ENCODE data around the gene C22orf42.
"Not testable (repeated sequence)": the region's sequence is repeated elsewhere in the genome, so short reads cannot be mapped to it uniquely, and the experiment has no call there.

The C22orf42 gene

DNA sequence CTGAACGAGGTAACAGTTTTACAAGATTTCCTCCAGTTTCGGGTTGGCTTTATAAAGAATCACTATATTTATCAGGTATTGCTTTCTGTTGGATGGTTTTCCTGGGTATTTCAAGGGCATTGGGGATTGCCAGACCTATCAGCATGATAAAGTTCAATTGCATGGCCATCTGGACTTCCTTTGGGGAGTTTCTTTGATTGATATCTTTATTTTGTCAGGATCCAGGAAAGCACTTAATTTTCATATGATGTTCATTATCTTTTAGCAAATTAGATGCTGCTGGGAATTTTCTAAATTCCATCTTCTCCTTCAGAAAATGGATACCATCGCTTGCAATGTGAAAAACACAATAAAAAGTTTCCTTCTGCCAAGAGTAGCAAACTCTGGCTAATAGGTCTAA is 24.5 kb upstream of the C22orf42 start:
- DNase-seq, result no peak

GRCh38 chr22:32181043-32181442 is 21.9 kb upstream of the C22orf42 start:
- no peak for DNase-seq

GRCh38 chr22:32177221-32177765 is 18.2 kb upstream of the C22orf42 start:
- no peak for DNase-seq

GRCh38 chr22:32175683-32176644 is 16.9 kb upstream of the C22orf42 start:
- no peak for DNase-seq

- DNase-seq, result no peak
Observed at GRCh38 chr22:32175115-32175514, 16.0 kb upstream of the C22orf42 start.

DNA sequence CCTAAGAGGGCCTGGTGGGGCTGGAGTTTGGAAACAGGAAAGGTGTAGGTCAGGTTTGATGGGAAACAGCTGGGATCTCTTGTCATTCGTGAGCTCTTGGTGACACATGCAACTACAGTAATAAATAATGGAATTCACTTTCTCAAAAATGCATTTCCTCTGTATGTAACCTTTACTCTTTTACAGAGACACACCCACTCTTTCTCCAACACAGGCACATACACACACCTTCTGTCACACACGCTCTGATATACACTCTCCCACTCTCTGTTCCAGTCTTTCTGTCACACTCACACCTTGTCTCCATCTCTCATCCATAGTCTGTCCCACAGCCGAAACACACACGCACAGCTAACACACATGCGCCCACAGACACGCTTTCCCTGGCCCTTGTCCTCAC is 6.6 kb upstream of the C22orf42 start:
- no peak for DNase-seq

- DNase-seq, result no peak
Observed at GRCh38 chr22:32164075-32164860, 5.2 kb upstream of the C22orf42 start.

- DNase-seq, result not testable (repeated sequence)
Observed at GRCh38 chr22:32160411-32160810, 1.3 kb upstream of the C22orf42 start.

DNA sequence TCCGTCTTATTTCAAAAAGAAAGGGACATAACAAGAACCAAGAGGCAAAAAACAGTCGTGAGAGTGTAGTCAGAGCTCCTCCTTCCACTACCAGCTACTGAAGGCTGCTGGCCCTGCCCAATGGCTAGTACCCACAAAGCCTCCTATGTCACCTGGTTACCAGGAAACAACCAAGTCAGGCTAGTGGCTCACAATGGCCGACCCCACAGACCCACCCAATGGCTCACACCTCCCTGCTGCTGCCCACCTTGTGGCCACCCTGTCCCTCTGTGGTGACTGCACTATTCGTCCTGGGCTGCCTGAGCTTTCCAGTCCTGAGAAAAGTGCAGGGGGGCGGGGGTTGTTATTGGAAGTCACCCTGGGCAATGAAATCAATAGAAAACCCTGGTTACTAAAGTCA is 1.5 kb downstream of the C22orf42 start:
- DNase-seq, result not testable (repeated sequence)

GRCh38 chr22:32154727-32155126 is 4.4 kb downstream of the C22orf42 start:
- not testable (repeated sequence) for DNase-seq

DNA sequence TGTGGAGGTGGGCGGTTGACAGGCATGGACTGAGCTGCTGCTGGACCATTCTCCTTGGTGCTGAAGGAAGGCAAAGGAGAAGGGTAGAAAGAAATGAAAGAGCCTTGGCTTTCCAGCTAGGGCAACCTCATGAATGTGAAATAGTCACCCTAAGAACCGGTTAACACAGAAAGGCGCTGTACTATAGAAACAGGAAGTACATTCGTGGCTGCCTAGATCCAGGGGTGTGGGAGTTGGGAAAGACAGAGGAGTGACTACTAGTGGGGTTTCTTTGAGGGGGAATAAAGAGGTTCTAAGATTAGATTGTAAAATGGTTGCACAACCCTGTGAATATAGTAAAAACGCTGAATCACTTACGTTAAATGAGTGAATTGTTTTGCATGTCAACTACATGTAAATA is 7.5 kb downstream of the C22orf42 start:
- DNase-seq, result not testable (repeated sequence)

DNA sequence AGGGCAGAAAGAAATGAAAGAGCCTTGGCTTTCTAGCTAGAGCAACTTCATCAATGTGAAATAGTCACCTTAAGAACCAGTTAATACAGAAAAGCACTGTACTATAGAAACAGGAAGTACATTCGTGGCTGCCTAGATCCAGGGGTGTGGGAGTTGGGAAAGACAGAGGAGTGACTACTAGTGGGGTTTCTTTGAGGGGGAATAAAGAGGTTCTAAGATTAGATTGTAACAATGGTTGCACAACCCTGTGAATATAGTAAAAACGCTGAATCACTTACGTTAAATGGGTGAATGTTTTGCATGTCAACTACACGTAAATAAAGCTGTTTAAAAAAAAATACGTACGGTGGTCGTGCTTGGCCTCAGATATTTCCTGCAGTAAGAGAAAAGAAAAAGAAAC is 8.5 kb downstream of the C22orf42 start:
- DNase-seq, result not testable (repeated sequence)

GRCh38 chr22:32148372-32148771 is 10.7 kb downstream of the C22orf42 start:
- DNase-seq, result not testable (repeated sequence)

DNA sequence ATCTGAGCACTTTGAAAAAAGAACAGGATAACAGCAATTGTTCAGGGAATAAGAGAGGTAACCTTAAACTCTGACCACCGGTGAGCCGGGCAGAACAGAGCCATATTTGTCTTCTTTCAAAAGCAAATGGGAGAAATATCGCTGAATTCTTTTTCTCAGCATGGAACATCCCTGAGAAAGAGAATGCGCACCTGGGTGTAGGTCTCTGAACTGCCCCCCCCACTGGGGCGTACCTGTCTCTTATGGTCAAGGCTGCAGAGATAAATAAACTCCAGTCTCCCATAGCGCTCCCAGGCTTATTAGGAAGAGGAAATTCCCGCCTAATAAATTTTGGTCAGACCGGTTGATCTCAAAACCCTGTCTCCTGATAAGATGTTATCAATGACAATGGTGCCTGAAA is 12.0 kb downstream of the C22orf42 start:
- not testable (repeated sequence) for DNase-seq

- DNase-seq, result no peak
Observed at GRCh38 chr22:32144496-32145274, 14.4 kb downstream of the C22orf42 start.

DNA sequence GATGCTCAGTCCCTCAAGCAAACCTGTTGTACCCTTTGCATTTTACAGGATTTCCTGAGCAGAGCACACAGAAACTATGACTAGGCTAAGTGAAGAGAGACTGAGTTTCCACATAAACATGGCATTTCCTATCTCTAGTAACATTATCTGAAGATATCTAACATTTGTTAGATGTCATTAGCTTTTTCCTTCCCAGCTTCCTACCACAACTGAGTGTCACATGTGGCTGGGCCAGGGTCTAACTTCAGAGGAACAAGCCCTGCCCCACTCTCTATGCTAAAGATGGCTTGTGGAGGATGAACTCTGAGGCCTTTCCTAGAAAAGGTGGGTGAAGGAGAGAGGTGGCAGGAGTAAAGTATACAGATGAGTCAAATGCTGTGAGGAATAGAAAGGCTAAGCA is 16.5 kb downstream of the C22orf42 start:
- no peak for DNase-seq

DNA sequence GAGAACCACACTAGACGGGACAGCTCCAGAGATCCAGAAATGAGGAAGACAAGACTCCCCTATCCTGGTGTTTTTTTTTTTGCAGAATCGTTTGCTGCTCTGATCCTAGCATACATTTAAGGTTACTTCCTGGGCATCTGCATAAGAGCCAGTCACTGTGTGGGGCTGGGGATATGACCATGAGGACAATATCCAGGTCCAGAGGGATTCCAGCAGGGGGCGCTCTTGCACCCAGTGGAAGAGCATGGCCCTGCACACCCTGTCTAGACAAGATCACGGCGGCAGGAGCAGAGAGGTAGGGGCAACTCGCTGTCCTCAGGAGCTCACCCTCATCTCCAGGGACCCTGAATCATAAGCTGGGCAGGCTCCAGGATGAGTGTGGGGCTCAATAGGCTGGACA is 18.4 kb downstream of the C22orf42 start:
- not testable (repeated sequence) for DNase-seq

DNA sequence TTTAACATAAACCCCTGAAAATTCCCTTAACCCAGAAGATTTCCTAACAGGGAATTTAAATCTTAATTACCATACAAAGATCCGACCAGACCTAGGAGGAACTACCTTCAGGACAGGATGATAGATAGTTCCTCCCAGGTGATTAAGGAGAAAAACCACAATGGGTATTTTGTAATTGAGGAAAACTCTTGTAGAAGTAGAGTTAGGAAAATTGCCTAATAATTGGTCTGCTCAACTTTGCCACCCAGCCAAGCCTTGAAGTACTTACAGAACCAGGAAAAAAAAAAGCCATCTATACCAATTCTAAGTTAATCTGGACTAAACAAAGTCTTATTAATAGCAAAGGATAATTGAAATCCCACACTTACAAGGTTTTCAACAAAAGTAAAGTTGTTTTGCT is 20.5 kb downstream of the C22orf42 start:
- not testable (repeated sequence) for DNase-seq

GRCh38 chr22:32137731-32138324 is 21.3 kb downstream of the C22orf42 start:
- not testable (repeated sequence) for DNase-seq

GRCh38 chr22:32136881-32137280 is 22.2 kb downstream of the C22orf42 start:
- DNase-seq, result not testable (repeated sequence)

- DNase-seq, result not testable (repeated sequence)
Observed at GRCh38 chr22:32135958-32136357, 23.1 kb downstream of the C22orf42 start.

DNA sequence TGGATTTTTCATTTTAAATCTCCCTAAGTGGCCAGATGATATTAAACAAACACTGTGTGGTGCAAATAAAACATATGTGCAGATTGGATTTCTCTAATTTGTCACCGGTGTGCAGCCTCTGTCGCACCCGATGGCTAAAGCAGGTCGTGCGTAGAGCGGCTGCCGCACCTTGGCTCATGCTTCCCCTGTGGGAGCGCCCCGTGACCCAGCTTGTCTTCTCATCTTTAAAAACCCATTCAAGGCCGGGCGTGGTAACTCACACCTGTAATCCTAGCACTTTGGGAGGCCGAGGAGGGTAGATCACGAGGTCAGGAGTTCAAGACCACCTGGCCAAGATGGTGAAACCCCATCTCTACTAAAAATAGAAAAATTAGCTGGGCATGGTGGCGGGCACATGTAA is 24.3 kb downstream of the C22orf42 start:
- DNase-seq, result not testable (repeated sequence)

Data from NCI-H446 treated with DMSO at 0.1 percent for 48 hours (cell line).